Endothelial cell (in vitro differentiated cells): ENCODE data around the gene PRR5. TPM values are rescaled to one million over a fixed set of nuclear protein-coding genes. Genes with fewer than 3 reads are reported as not detected.

Experiments used
- DNase-seq: peaks from one replicate; pipeline ENCODE4 v3.0.0; 2021; ENCODE audit warnings: low spot score
- H3K27ac Mint-ChIP-seq: one replicate; pipeline ENCODE4 v1.8.0; 2021; ENCODE audit warnings: mixed read lengths, inconsistent platforms; ENCODE audit not compliant: unreplicated experiment
- H3K27me3 Mint-ChIP-seq: one replicate; pipeline ENCODE4 v1.8.0; 2021; ENCODE audit warnings: mild to moderate bottlenecking, moderate library complexity, mixed read lengths, inconsistent platforms; ENCODE audit not compliant: unreplicated experiment
- H3K36me3 Mint-ChIP-seq: one replicate; pipeline ENCODE4 v1.8.0; 2021; ENCODE audit warnings: mild to moderate bottlenecking, low read depth, mixed read lengths, inconsistent platforms; ENCODE audit not compliant: unreplicated experiment
- H3K4me1 Mint-ChIP-seq: one replicate; pipeline ENCODE4 v1.8.0; 2021; ENCODE audit warnings: mild to moderate bottlenecking, mixed read lengths, inconsistent platforms; ENCODE audit not compliant: unreplicated experiment
- H3K4me3 Mint-ChIP-seq: one replicate; pipeline ENCODE4 v1.8.0; 2021; ENCODE audit warnings: mild to moderate bottlenecking, mixed read lengths, inconsistent platforms; ENCODE audit not compliant: unreplicated experiment
- H3K9me3 Mint-ChIP-seq: one replicate; pipeline ENCODE4 v1.8.0; 2021; ENCODE audit warnings: mixed read lengths, inconsistent platforms; ENCODE audit not compliant: unreplicated experiment
- CTCF ChIP-seq: fragments of 200-600 bp; sonication (generic); IDR thresholded peaks from one replicate; pipeline ENCODE4 v1.5.0; 2021; ENCODE audit warnings: antibody characterized with exemption; ENCODE audit not compliant: unreplicated experiment
- total RNA-seq: library from RNA; stranded (reverse); fragmentation: NEBNext Ultra II Directional; extraction: Animal tissue kit (Norgen Biotek cat#: 25700); gene quantifications from one replicate; pipeline ENCODE4 v1.2.1, GENCODE V29; 2021; ENCODE audit not compliant: unreplicated experiment

PRR5 gene
- total RNA-seq, 1 donor from 2014 or later = 40.5 TPM

- no peak overlapping the region for H3K4me3 Mint-ChIP-seq
- no peak for TF ChIP-seq CTCF
- no peak for DNase-seq
- H3K9me3 Mint-ChIP-seq = no peaks in the 10 kb centered on the region
- H3K27me3 Mint-ChIP-seq = peaks cover 3% of the 10 kb centered on the region
- no peak overlapping the region for H3K27ac Mint-ChIP-seq
- no peaks in the 10 kb centered on the region for H3K36me3 Mint-ChIP-seq
- H3K4me1 Mint-ChIP-seq = peaks cover 5% of the 10 kb centered on the region
Measured at GRCh38 chr22:44786136-44786535, 84.1 kb downstream of the PRR5 start.

GRCh38 chr22:44786610-44787009, 84.6 kb downstream of the PRR5 start:
- Mint-ChIP-seq H3K4me1 (peaks cover 5% of the 10 kb centered on the region), H3K36me3 (no peaks in the 10 kb centered on the region), H3K27me3 (peaks cover 3% of the 10 kb centered on the region), H3K27ac (no peak overlapping the region), H3K4me3 (no peak overlapping the region), H3K9me3 (no peaks in the 10 kb centered on the region)
- TF ChIP-seq CTCF = no peak
- DNase-seq = no peak

Other genes starting within 250 kb of the PRR5 start
- 18.8 TPM for gene RTL6, start 204.0 kb upstream of the PRR5 start, total RNA-seq
- 0.80 TPM for gene ARHGAP8, start 50.4 kb downstream of the PRR5 start, total RNA-seq